ENCODE data around the gene HSD17B11.
"Not testable (repeated sequence)": the region's sequence is repeated elsewhere in the genome, so short reads cannot be mapped to it uniquely, and the experiment has no call there.

The HSD17B11 gene

GRCh38 chr4:87427518-87427868 is 36.5 kb upstream of the HSD17B11 start:
- no peaks in the 10 kb centered on the region for H3K9me3 ChIP-seq (ENCODE audit: control insufficient read depth, low read length)
- H3K36me3 ChIP-seq (ENCODE audit: control insufficient read depth in 1 of 2, insufficient read depth in 2 of 2, low read depth in 1 of 2, low read length in 2 of 2): no peaks in the 10 kb centered on the region
- H2BK5ac ChIP-seq (ENCODE audit: low read depth, low read length, poor library complexity, severe bottlenecking): no peak overlapping the region
- no peak overlapping the region for H4K91ac ChIP-seq (ENCODE audit: low read length)
- H2BK15ac ChIP-seq (ENCODE audit: low read depth, poor library complexity, severe bottlenecking): no peak overlapping the region
- peaks cover 8% of the 10 kb centered on the region for H3K4me1 ChIP-seq (ENCODE audit: control insufficient read depth, insufficient read depth, low read depth, low read length)
- no peak overlapping the region for H2AFZ ChIP-seq (ENCODE audit: low read depth, low read length)
- no peak overlapping the region for H3K14ac ChIP-seq (ENCODE audit: low read length in 2 of 2)
- no peak overlapping the region for H2BK12ac ChIP-seq (ENCODE audit: low read length in 2 of 2)
- H3K9ac ChIP-seq (ENCODE audit: low read length): no peak overlapping the region
- H3K4me2 ChIP-seq (ENCODE audit: low read length, poor library complexity, severe bottlenecking): no peak overlapping the region
- no peaks in the 10 kb centered on the region for H3K27me3 ChIP-seq (ENCODE audit: control insufficient read depth in 1 of 2, insufficient read depth in 1 of 2, low read length in 2 of 2)
- no peak for DNase-seq
- no peak overlapping the region for H3K23ac ChIP-seq (ENCODE audit: low read length in 2 of 2)
- H2AK5ac ChIP-seq (ENCODE audit: low read length, severe bottlenecking): no peak overlapping the region
- H3K4me3 ChIP-seq (ENCODE audit: insufficient read depth in 1 of 2, low read depth in 1 of 2, low read length in 2 of 2): no peak overlapping the region
- no peak overlapping the region for H4K8ac ChIP-seq (ENCODE audit: low read length)
- no peak overlapping the region for H3K27ac ChIP-seq (ENCODE audit: low read length, poor library complexity, severe bottlenecking)
- H3K79me1 ChIP-seq (replicated peaks; ENCODE audit: low read length, poor library complexity, severe bottlenecking): peaks cover 9% of the 10 kb centered on the region
- no peak overlapping the region for H2BK120ac ChIP-seq (ENCODE audit: low read depth, low read length)
- no CpG with 5 or more reads among the region's 1 CpG for WGBS
- H3K18ac ChIP-seq (ENCODE audit: low read depth in 1 of 2, low read length in 2 of 2): no peak overlapping the region
- no peak overlapping the region for H3K4ac ChIP-seq (ENCODE audit: low read depth in 1 of 2, low read length in 2 of 2)

- no peak overlapping the region for H2BK5ac ChIP-seq (ENCODE audit: low read depth, low read length, poor library complexity, severe bottlenecking)
- no peak overlapping the region for H2AFZ ChIP-seq (ENCODE audit: low read depth, low read length)
- no peak overlapping the region for H2BK15ac ChIP-seq (ENCODE audit: low read depth, poor library complexity, severe bottlenecking)
- no peaks in the 10 kb centered on the region for H3K36me3 ChIP-seq (ENCODE audit: control insufficient read depth in 1 of 2, insufficient read depth in 2 of 2, low read depth in 1 of 2, low read length in 2 of 2)
- H3K4ac ChIP-seq (ENCODE audit: low read depth in 1 of 2, low read length in 2 of 2): no peak overlapping the region
- H3K18ac ChIP-seq (ENCODE audit: low read depth in 1 of 2, low read length in 2 of 2): no peak overlapping the region
- H2BK12ac ChIP-seq (ENCODE audit: low read length in 2 of 2): no peak overlapping the region
- H3K27ac ChIP-seq (ENCODE audit: low read length, poor library complexity, severe bottlenecking): no peak overlapping the region
- DNase-seq: no peak
- no peaks in the 10 kb centered on the region for H3K9me3 ChIP-seq (ENCODE audit: control insufficient read depth, low read length)
- H3K4me2 ChIP-seq (ENCODE audit: low read length, poor library complexity, severe bottlenecking): no peak overlapping the region
- no peak overlapping the region for H3K14ac ChIP-seq (ENCODE audit: low read length in 2 of 2)
- H3K79me1 ChIP-seq (replicated peaks; ENCODE audit: low read length, poor library complexity, severe bottlenecking): peaks cover 9% of the 10 kb centered on the region
- no peak overlapping the region for H2AK5ac ChIP-seq (ENCODE audit: low read length, severe bottlenecking)
- H3K27me3 ChIP-seq (ENCODE audit: control insufficient read depth in 1 of 2, insufficient read depth in 1 of 2, low read length in 2 of 2): no peaks in the 10 kb centered on the region
- WGBS: 100% methylated on average over 1 of the region's 3 CpGs
- no peak overlapping the region for H3K4me3 ChIP-seq (ENCODE audit: insufficient read depth in 1 of 2, low read depth in 1 of 2, low read length in 2 of 2)
- no peak overlapping the region for H3K9ac ChIP-seq (ENCODE audit: low read length)
- H3K4me1 ChIP-seq (ENCODE audit: control insufficient read depth, insufficient read depth, low read depth, low read length): peaks cover 9% of the 10 kb centered on the region
- H3K23ac ChIP-seq (ENCODE audit: low read length in 2 of 2): no peak overlapping the region
- no peak overlapping the region for H4K8ac ChIP-seq (ENCODE audit: low read length)
- no peak overlapping the region for H2BK120ac ChIP-seq (ENCODE audit: low read depth, low read length)
- no peak overlapping the region for H4K91ac ChIP-seq (ENCODE audit: low read length)
Measured at GRCh38 chr4:87426865-87427517, 36.0 kb upstream of the HSD17B11 start.

- H3K9ac ChIP-seq (ENCODE audit: low read length): no peak overlapping the region
- H4K91ac ChIP-seq (ENCODE audit: low read length): no peak overlapping the region
- no peak overlapping the region for H3K4ac ChIP-seq (ENCODE audit: low read depth in 1 of 2, low read length in 2 of 2)
- no peaks in the 10 kb centered on the region for H3K27me3 ChIP-seq (ENCODE audit: control insufficient read depth in 1 of 2, insufficient read depth in 1 of 2, low read length in 2 of 2)
- no peaks in the 10 kb centered on the region for H3K9me3 ChIP-seq (ENCODE audit: control insufficient read depth, low read length)
- no peak overlapping the region for H3K4me3 ChIP-seq (ENCODE audit: insufficient read depth in 1 of 2, low read depth in 1 of 2, low read length in 2 of 2)
- DNase-seq: no peak
- H4K8ac ChIP-seq (ENCODE audit: low read length): no peak overlapping the region
- no peak overlapping the region for H2BK12ac ChIP-seq (ENCODE audit: low read length in 2 of 2)
- H2BK15ac ChIP-seq (ENCODE audit: low read depth, poor library complexity, severe bottlenecking): no peak overlapping the region
- no peak overlapping the region for H2AK5ac ChIP-seq (ENCODE audit: low read length, severe bottlenecking)
- H3K4me1 ChIP-seq (ENCODE audit: control insufficient read depth, insufficient read depth, low read depth, low read length): peaks cover 14% of the 10 kb centered on the region
- H3K23ac ChIP-seq (ENCODE audit: low read length in 2 of 2): no peak overlapping the region
- H2BK5ac ChIP-seq (ENCODE audit: low read depth, low read length, poor library complexity, severe bottlenecking): no peak overlapping the region
- peaks cover 9% of the 10 kb centered on the region for H3K79me1 ChIP-seq (replicated peaks; ENCODE audit: low read length, poor library complexity, severe bottlenecking)
- no peak overlapping the region for H3K27ac ChIP-seq (ENCODE audit: low read length, poor library complexity, severe bottlenecking)
- no peak overlapping the region for H2AFZ ChIP-seq (ENCODE audit: low read depth, low read length)
- H3K14ac ChIP-seq (ENCODE audit: low read length in 2 of 2): no peak overlapping the region
- 84% methylated on average over 2 of the region's 2 CpGs for WGBS
- no peaks in the 10 kb centered on the region for H3K36me3 ChIP-seq (ENCODE audit: control insufficient read depth in 1 of 2, insufficient read depth in 2 of 2, low read depth in 1 of 2, low read length in 2 of 2)
- no peak overlapping the region for H2BK120ac ChIP-seq (ENCODE audit: low read depth, low read length)
- no peak overlapping the region for H3K18ac ChIP-seq (ENCODE audit: low read depth in 1 of 2, low read length in 2 of 2)
- H3K4me2 ChIP-seq (ENCODE audit: low read length, poor library complexity, severe bottlenecking): no peak overlapping the region
Measured at GRCh38 chr4:87425711-87426110, 34.7 kb upstream of the HSD17B11 start.

- H3K4ac ChIP-seq (ENCODE audit: low read depth in 1 of 2, low read length in 2 of 2); H2BK12ac ChIP-seq (ENCODE audit: low read length in 2 of 2); H3K79me1 ChIP-seq (replicated peaks; ENCODE audit: low read length, poor library complexity, severe bottlenecking); H3K27me3 ChIP-seq (ENCODE audit: control insufficient read depth in 1 of 2, insufficient read depth in 1 of 2, low read length in 2 of 2); H2AK5ac ChIP-seq (ENCODE audit: low read length, severe bottlenecking); H4K91ac ChIP-seq (ENCODE audit: low read length); H2AFZ ChIP-seq (ENCODE audit: low read depth, low read length); H2BK5ac ChIP-seq (ENCODE audit: low read depth, low read length, poor library complexity, severe bottlenecking); H3K36me3 ChIP-seq (ENCODE audit: control insufficient read depth in 1 of 2, insufficient read depth in 2 of 2, low read depth in 1 of 2, low read length in 2 of 2); H3K18ac ChIP-seq (ENCODE audit: low read depth in 1 of 2, low read length in 2 of 2); H2BK120ac ChIP-seq (ENCODE audit: low read depth, low read length); H3K9me3 ChIP-seq (ENCODE audit: control insufficient read depth, low read length); H3K23ac ChIP-seq (ENCODE audit: low read length in 2 of 2); H3K27ac ChIP-seq (ENCODE audit: low read length, poor library complexity, severe bottlenecking); H3K14ac ChIP-seq (ENCODE audit: low read length in 2 of 2); H2BK15ac ChIP-seq (ENCODE audit: low read depth, poor library complexity, severe bottlenecking); H3K4me2 ChIP-seq (ENCODE audit: low read length, poor library complexity, severe bottlenecking); H4K8ac ChIP-seq (ENCODE audit: low read length): not testable (repeated sequence)
- Histone ChIP-seq H3K4me1 (ENCODE audit: control insufficient read depth, insufficient read depth, low read depth, low read length) (peaks cover 14% of the 10 kb centered on the region), H3K4me3 (ENCODE audit: insufficient read depth in 1 of 2, low read depth in 1 of 2, low read length in 2 of 2) (peak overlapping the region in 1 of 2 experiments; percentile 91), H3K9ac (ENCODE audit: low read length) (peak overlapping the region; percentile 97)
- WGBS: 93% methylated on average over 9 of the region's 22 CpGs
- DNase-seq: peak; percentile 20
Measured at GRCh38 chr4:87424099-87424543, 33.1 kb upstream of the HSD17B11 start.
